ENCODE measurements around the gene TNFAIP8. TPM values are rescaled to one million over a fixed set of nuclear protein-coding genes. Genes with fewer than 3 reads are reported as not detected.

The TNFAIP8 gene
- polyA plus RNA-seq, 1 experiment = 11.3 TPM

- no peak overlapping the region for H3K4me3 ChIP-seq (ENCODE audit: low read depth, low read length)
- H3K36me3 ChIP-seq (ENCODE audit: control insufficient read depth, insufficient read depth, low read length) = no peaks in the 10 kb centered on the region
- ChIA-PET POLR2A (no interaction called here), CTCF (interaction anchor here (0.9 kb wide), 1 partner anchor 45 kb away, joined by 3 read pairs; no protein-coding TSS in a partner anchor)
- TF ChIP-seq, protein P1, sequence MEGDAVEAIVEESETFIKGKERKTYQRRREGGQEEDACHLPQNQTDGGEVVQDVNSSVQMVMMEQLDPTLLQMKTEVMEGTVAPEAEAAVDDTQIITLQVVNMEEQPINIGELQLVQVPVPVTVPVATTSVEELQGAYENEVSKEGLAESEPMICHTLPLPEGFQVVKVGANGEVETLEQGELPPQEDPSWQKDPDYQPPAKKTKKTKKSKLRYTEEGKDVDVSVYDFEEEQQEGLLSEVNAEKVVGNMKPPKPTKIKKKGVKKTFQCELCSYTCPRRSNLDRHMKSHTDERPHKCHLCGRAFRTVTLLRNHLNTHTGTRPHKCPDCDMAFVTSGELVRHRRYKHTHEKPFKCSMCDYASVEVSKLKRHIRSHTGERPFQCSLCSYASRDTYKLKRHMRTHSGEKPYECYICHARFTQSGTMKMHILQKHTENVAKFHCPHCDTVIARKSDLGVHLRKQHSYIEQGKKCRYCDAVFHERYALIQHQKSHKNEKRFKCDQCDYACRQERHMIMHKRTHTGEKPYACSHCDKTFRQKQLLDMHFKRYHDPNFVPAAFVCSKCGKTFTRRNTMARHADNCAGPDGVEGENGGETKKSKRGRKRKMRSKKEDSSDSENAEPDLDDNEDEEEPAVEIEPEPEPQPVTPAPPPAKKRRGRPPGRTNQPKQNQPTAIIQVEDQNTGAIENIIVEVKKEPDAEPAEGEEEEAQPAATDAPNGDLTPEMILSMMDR (IDR thresholded peaks at IDR 0.05; ENCODE audit: insufficient read depth, low read depth, low read length) = no peak
- H3K27me3 ChIP-seq (ENCODE audit: control insufficient read depth, insufficient read depth, low read length) = no peaks in the 10 kb centered on the region
- DNase-seq (ENCODE audit: low read depth) = no peak
Observed at GRCh38 chr5:119313197-119313596, 42.6 kb upstream of the TNFAIP8 start.

DNA sequence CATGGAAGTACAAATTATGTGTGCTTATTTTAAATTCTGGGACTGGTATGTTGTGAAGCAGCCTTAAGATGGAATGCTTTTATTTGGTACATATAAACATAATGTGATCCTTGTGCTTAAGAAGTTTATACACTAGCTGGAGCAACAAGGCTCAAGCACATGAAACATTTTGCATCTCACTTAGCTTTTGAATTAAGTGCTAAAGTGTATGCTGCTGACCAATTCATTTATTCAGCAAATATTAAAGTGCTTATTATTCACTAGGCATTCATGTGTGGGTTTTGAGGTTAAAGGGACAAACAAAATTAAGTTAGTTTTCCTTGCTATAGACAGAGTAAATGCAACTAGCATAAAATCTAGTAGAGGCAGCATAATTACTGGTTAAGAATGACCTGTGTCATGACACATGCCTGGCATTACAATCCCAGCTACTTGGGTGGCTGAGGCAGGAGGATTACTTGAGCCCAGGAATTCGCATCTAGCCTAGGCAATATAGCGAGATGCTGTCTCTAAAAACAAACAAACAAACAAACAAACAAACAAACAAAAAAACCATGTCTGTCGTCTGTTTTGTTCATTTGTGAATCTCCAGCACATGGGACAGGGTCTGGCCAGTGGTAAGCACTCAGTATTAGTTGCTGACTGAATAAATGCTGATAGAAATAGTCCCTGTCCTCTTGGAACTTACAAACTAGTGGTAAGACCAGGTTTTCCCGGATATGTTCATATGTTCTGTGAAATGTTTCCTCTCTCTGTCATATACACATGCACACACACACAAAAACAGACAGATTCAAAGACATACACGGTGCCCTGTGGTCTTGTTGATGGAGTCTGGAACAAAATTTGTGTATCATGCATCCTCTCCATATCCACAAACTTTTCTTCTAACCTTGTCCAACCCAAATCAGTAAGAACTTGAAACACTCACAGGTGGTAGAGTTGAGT lies 41.9 kb upstream of the TNFAIP8 start:
- no peak for DNase-seq (ENCODE audit: low read depth)
- H3K4me3 ChIP-seq (ENCODE audit: low read depth, low read length) = no peak overlapping the region
- no peaks in the 10 kb centered on the region for H3K36me3 ChIP-seq (ENCODE audit: control insufficient read depth, insufficient read depth, low read length)
- no peaks in the 10 kb centered on the region for H3K27me3 ChIP-seq (ENCODE audit: control insufficient read depth, insufficient read depth, low read length)
- ChIA-PET POLR2A (no interaction called here), CTCF (interaction anchor here (2.5 kb wide), 1 partner anchor 9 kb away, joined by 7 read pairs; no protein-coding TSS in a partner anchor)
- TF ChIP-seq, protein P1 (IDR thresholded peaks at IDR 0.05; ENCODE audit: insufficient read depth, low read depth, low read length) = no peak

DNA sequence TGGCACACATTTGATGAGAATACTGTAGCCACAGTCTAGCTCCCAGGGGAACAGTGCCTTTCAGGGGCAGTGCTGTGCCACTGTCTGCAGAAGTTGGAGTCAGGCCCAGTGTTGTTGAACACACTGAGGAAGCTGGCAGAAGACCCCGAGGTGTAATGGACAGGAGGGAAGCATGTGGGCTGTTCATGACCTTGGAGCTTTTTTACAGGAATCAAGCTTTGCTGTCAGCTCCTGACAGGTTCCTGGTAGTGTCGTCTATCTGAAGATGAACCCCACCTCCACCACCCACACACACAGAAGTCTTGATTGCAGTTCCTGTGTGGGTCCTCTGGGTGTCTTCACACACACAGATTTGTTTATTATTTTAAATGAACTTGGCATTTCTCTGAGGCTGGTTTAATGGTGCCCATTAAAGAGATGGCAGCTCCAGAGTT lies 40.3 kb upstream of the TNFAIP8 start:
- Histone ChIP-seq H3K4me3 (ENCODE audit: low read depth, low read length) (no peak overlapping the region), H3K36me3 (ENCODE audit: control insufficient read depth, insufficient read depth, low read length) (no peaks in the 10 kb centered on the region), H3K27me3 (ENCODE audit: control insufficient read depth, insufficient read depth, low read length) (no peaks in the 10 kb centered on the region)
- no peak for DNase-seq (ENCODE audit: low read depth)
- TF ChIP-seq, protein P1 (IDR thresholded peaks at IDR 0.05; ENCODE audit: insufficient read depth, low read depth, low read length) = peak; percentile 18; the same call in 1 of the 2 replicates
- CTCF ChIA-PET = interaction anchor here (0.7 to 2.5 kb wide), 5 partner anchors 8 to 96 kb away, joined by 3 to 7 read pairs (median 6); no protein-coding TSS in a partner anchor
- POLR2A ChIA-PET = no interaction called here

DNA sequence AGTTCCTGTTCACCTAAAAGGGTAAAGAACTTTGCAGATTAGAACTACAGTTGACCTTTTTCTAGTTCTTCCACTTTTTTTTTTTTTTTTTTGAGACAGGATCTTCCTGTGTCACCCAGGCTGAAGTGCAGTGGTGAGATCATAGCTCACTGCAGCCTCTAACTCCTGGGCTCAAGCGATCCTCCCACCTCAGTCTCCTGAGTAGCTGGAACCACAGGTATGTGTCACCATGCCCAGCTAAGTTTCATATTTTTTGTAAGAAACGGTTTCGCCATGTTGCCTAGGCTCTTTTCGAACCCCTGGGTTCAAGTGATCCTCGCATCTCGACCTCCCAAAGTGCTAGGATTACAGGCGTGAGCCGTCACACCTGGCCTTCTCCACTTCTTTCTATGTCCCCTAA lies 39.7 kb upstream of the TNFAIP8 start:
- TF ChIP-seq, protein P1 (IDR thresholded peaks at IDR 0.05; ENCODE audit: insufficient read depth, low read depth, low read length) = no peak
- CTCF ChIA-PET = interaction anchor here (0.7 to 2.5 kb wide), 5 partner anchors 7 to 96 kb away, joined by 3 to 7 read pairs (median 6); no protein-coding TSS in a partner anchor
- Histone ChIP-seq H3K27me3 (ENCODE audit: control insufficient read depth, insufficient read depth, low read length) (no peaks in the 10 kb centered on the region), H3K36me3 (ENCODE audit: control insufficient read depth, insufficient read depth, low read length) (no peaks in the 10 kb centered on the region), H3K4me3 (ENCODE audit: low read depth, low read length) (no peak overlapping the region)
- no peak for DNase-seq (ENCODE audit: low read depth)
- POLR2A ChIA-PET = no interaction called here

DNA sequence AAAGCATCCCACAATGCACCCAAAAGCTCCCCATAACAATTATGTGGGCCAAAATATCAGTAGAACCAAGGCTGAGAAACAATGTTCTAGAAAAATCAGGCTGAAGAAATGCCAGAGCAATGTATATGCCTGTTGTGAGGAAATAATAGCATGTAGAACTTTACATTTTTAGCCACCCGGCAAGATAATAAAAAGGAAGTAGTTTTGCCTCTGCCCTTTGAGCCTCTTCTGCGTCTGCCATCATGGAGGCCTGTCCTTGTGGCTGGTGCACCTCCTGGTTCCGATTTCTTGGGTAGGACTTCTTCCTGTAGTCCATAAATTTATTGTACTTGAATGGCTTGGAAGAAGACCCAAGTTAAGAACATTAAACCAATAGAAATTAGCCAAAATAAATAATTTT lies 38.9 kb upstream of the TNFAIP8 start:
- Histone ChIP-seq H3K27me3 (ENCODE audit: control insufficient read depth, insufficient read depth, low read length) (no peaks in the 10 kb centered on the region), H3K36me3 (ENCODE audit: control insufficient read depth, insufficient read depth, low read length) (no peaks in the 10 kb centered on the region), H3K4me3 (ENCODE audit: low read depth, low read length) (no peak overlapping the region)
- no peak for DNase-seq (ENCODE audit: low read depth)
- TF ChIP-seq, protein P1 (IDR thresholded peaks at IDR 0.05; ENCODE audit: insufficient read depth, low read depth, low read length) = no peak
- POLR2A ChIA-PET = no interaction called here
- CTCF ChIA-PET = no interaction called here
